Trophoblast cell (in vitro differentiated cells and primary cell): ENCODE measurements around the gene RBM19.

ENCODE experiments used
- DNase-seq, 2 donors: peaks; one replicate each; pipeline ENCODE4 v3.0.0-alpha.2; 2016
- H2AFZ ChIP-seq: 2 replicates; pipeline ENCODE4 v1.6.1; 2013; ENCODE audit warnings: low read length, moderate library complexity, mild to moderate bottlenecking; ENCODE audit not compliant: insufficient read depth, poor library complexity
- H2AK5ac ChIP-seq: 2 replicates; pipeline ENCODE4 v1.6.1; 2013; ENCODE audit warnings: mild to moderate bottlenecking, low read length
- H2BK120ac ChIP-seq: 2 replicates; pipeline ENCODE4 v1.6.1; 2013; ENCODE audit warnings: low read length, mild to moderate bottlenecking, moderate library complexity; ENCODE audit not compliant: insufficient read depth, poor library complexity
- H2BK12ac ChIP-seq: 2 replicates; pipeline ENCODE4 v1.6.1; 2013; ENCODE audit warnings: mild to moderate bottlenecking, low read length, moderate library complexity
- H2BK5ac ChIP-seq: 2 replicates; pipeline ENCODE4 v1.6.1; 2013; ENCODE audit warnings: low read length, low read depth, moderate library complexity, mild to moderate bottlenecking; ENCODE audit not compliant: poor library complexity
- H3K14ac ChIP-seq: 2 replicates; pipeline ENCODE4 v1.6.1; 2013; ENCODE audit warnings: mild to moderate bottlenecking, low read length
- H3K18ac ChIP-seq: 2 replicates; pipeline ENCODE4 v1.6.1; 2013; ENCODE audit warnings: mild to moderate bottlenecking, low read length
- H3K23ac ChIP-seq: 2 replicates; pipeline ENCODE4 v1.6.1; 2013; ENCODE audit warnings: low read length
- H3K27ac ChIP-seq: 2 replicates; pipeline ENCODE4 v1.5.1; 2013; ENCODE audit warnings: low read depth, mild to moderate bottlenecking, inconsistent platforms, low read length, moderate library complexity
- H3K27me3 ChIP-seq: 2 replicates; pipeline ENCODE4 v1.6.1; 2013; ENCODE audit warnings: inconsistent platforms, mild to moderate bottlenecking, low read length, moderate library complexity; ENCODE audit not compliant: insufficient read depth
- H3K36me3 ChIP-seq, 2 experiments: 1 replicate in 1 of 2; 2 replicates in 1 of 2; pipeline ENCODE4 v1.6.1; 2013; ENCODE audit warnings: low read length in 2 of 2, mild to moderate bottlenecking in 2 of 2, moderate library complexity in 1 of 2; ENCODE audit not compliant: insufficient read depth in 2 of 2, control insufficient read depth in 1 of 2
- H3K4ac ChIP-seq: 2 replicates; pipeline ENCODE4 v1.6.1; 2013; ENCODE audit warnings: low read depth, mild to moderate bottlenecking, low read length, moderate library complexity
- H3K4me1 ChIP-seq, 2 experiments: 1 replicate in 1 of 2; 2 replicates in 1 of 2; pipeline ENCODE4 v1.6.1; 2013; ENCODE audit warnings: low read length in 2 of 2, mild to moderate bottlenecking in 2 of 2, moderate library complexity in 1 of 2; ENCODE audit not compliant: insufficient read depth in 2 of 2, control insufficient read depth in 1 of 2
- H3K4me2 ChIP-seq: 2 replicates; pipeline ENCODE4 v1.6.1; 2013; ENCODE audit warnings: inconsistent platforms, mild to moderate bottlenecking, low read length, moderate library complexity
- H3K4me3 ChIP-seq: 2 replicates; pipeline ENCODE4 v1.5.1; 2013; ENCODE audit warnings: mild to moderate bottlenecking, low read depth, low read length, inconsistent platforms
- H3K79me1 ChIP-seq: one replicate; pipeline ENCODE4 v1.6.1; 2013; ENCODE audit warnings: low read length
- H3K79me2 ChIP-seq: 2 replicates; pipeline ENCODE4 v1.6.1; 2013; ENCODE audit warnings: low read length, mild to moderate bottlenecking; ENCODE audit not compliant: control insufficient read depth, insufficient read depth, poor library complexity
- H3K9ac ChIP-seq: 2 replicates; pipeline ENCODE4 v1.6.1; 2013; ENCODE audit warnings: mild to moderate bottlenecking, low read length
- H3K9me3 ChIP-seq: 2 replicates; pipeline ENCODE4 v1.6.1; 2013; ENCODE audit warnings: low read depth, mild to moderate bottlenecking, control low read depth, inconsistent platforms, low read length; ENCODE audit not compliant: insufficient read depth
- H4K12ac ChIP-seq: 2 replicates; pipeline ENCODE4 v1.6.1; 2013; ENCODE audit warnings: low read depth, mild to moderate bottlenecking, low read length, moderate library complexity
- H4K8ac ChIP-seq: 2 replicates; pipeline ENCODE4 v1.6.1; 2013; ENCODE audit warnings: low read depth, mild to moderate bottlenecking, low read length, moderate library complexity
- H4K91ac ChIP-seq: one replicate; pipeline ENCODE4 v1.6.1; 2013; ENCODE audit warnings: low read depth, mild to moderate bottlenecking, low read length, moderate library complexity
- WGBS: extraction: QIAGEN DNeasy Blood & Tissue Kit; methylation state at CpG from one replicate; pipeline ENCODE4 v1.1.7; 2013; ENCODE audit warnings: missing lambda C conversion rate; ENCODE audit not compliant: insufficient read length, insufficient coverage; ENCODE audit errors: extremely low coverage; 5-methylcytosine and 5-hydroxymethylcytosine counted together

RBM19 gene

DNA sequence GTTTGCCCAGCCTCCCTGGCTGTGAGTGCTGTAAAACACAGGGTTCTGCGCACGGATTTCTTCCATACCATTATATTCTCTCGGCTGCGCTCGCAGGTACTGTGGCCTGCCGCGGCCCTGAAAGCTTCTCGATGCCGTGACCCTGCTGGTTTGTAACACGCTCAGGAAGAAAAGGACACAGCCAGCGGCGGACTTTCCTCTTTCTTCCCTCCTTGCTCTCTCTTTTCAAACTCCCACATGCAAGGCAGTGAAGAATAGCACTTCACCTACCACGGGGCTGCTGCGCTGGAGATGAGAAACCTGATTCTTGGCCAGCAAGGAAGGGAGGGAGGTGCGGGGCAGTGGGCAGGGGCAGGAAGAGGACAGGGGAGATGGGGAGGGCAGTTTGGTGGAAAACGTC is 130.2 kb downstream of the RBM19 start:
- H3K4me1 ChIP-seq, result no peaks in the 10 kb centered on the region

DNA sequence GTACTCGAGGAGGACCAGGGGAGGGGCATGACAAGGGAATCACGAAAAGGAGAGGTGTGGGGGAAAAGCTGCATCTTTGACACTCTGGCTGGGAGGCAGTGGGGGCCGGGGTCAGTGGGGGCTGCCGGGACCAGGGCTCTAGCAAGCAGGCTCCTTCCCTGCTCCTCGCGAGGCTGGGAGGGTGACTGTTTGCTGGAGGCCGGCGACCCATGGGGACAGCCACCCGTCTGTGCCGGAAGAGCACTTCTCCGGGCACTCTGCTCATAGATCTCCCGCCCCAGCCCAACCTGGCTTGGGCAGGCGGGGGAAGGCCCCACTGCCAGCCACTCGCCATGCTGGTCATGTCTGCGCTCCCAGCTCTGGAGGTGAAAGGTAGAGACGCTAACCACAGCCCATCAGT is 130.7 kb downstream of the RBM19 start:
- Histone ChIP-seq H2AFZ (no peak overlapping the region), H2BK120ac (no peak overlapping the region), H3K4ac (no peak overlapping the region), H3K4me1 (no peaks in the 10 kb centered on the region), H3K27me3 (no peaks in the 10 kb centered on the region), H2BK12ac (no peak overlapping the region), H3K79me1 (no peaks in the 10 kb centered on the region), H3K27ac (no peak overlapping the region), H3K18ac (no peak overlapping the region), H3K14ac (no peak overlapping the region), H3K9ac (no peak overlapping the region), H3K23ac (no peak overlapping the region), H4K12ac (no peak overlapping the region), H3K9me3 (peaks cover 3% of the 10 kb centered on the region), H3K4me3 (no peak overlapping the region), H3K79me2 (no peaks in the 10 kb centered on the region), H3K4me2 (no peak overlapping the region), H3K36me3 (no peaks in the 10 kb centered on the region), H4K91ac (no peak overlapping the region), H4K8ac (no peak overlapping the region), H2AK5ac (no peak overlapping the region), H2BK5ac (no peak overlapping the region)
- no CpG with 5 or more reads among the region's 16 CpGs for WGBS
- DNase-seq, result no peak

More for the DNA sequence above, 130.2 kb downstream of the RBM19 start:
- no peak overlapping the region for H3K4ac ChIP-seq
- no peak overlapping the region for H3K9ac ChIP-seq
- no peak for DNase-seq
- no peaks in the 10 kb centered on the region for H3K79me1 ChIP-seq
- H3K23ac ChIP-seq, result no peak overlapping the region
- no peak overlapping the region for H4K12ac ChIP-seq
- H3K18ac ChIP-seq, result no peak overlapping the region
- no peak overlapping the region for H2BK5ac ChIP-seq
- no peaks in the 10 kb centered on the region for H3K27me3 ChIP-seq
- H2AFZ ChIP-seq, result no peak overlapping the region
- no peak overlapping the region for H3K4me2 ChIP-seq
- H3K14ac ChIP-seq, result no peak overlapping the region
- H4K91ac ChIP-seq, result no peak overlapping the region
- peaks cover 3% of the 10 kb centered on the region for H3K9me3 ChIP-seq
- no peak overlapping the region for H3K4me3 ChIP-seq
- H3K79me2 ChIP-seq, result no peaks in the 10 kb centered on the region
- no CpG with 5 or more reads among the region's 16 CpGs for WGBS
- H2BK12ac ChIP-seq, result no peak overlapping the region
- H2AK5ac ChIP-seq, result no peak overlapping the region
- no peaks in the 10 kb centered on the region for H3K36me3 ChIP-seq
- H3K27ac ChIP-seq, result no peak overlapping the region
- no peak overlapping the region for H4K8ac ChIP-seq
- H2BK120ac ChIP-seq, result no peak overlapping the region

- no peak overlapping the region for H2AK5ac ChIP-seq
- no peak overlapping the region for H3K9ac ChIP-seq
- no peak overlapping the region for H3K4ac ChIP-seq
- no peaks in the 10 kb centered on the region for H3K79me2 ChIP-seq
- H3K4me1 ChIP-seq, result no peaks in the 10 kb centered on the region
- H2BK5ac ChIP-seq, result no peak overlapping the region
- no peak overlapping the region for H2BK120ac ChIP-seq
- no peak overlapping the region for H3K14ac ChIP-seq
- H3K23ac ChIP-seq, result no peak overlapping the region
- no peaks in the 10 kb centered on the region for H3K27me3 ChIP-seq
- no peaks in the 10 kb centered on the region for H3K79me1 ChIP-seq
- no peak overlapping the region for H3K4me2 ChIP-seq
- no peak overlapping the region for H4K12ac ChIP-seq
- H3K18ac ChIP-seq, result no peak overlapping the region
- no peak for DNase-seq
- H3K27ac ChIP-seq, result no peak overlapping the region
- peaks cover 3% of the 10 kb centered on the region for H3K9me3 ChIP-seq
- H4K8ac ChIP-seq, result no peak overlapping the region
- no peaks in the 10 kb centered on the region for H3K36me3 ChIP-seq
- H2BK12ac ChIP-seq, result no peak overlapping the region
- WGBS, result no CpG with 5 or more reads among the region's 3 CpGs
- H4K91ac ChIP-seq, result no peak overlapping the region
- no peak overlapping the region for H2AFZ ChIP-seq
- no peak overlapping the region for H3K4me3 ChIP-seq
Measured at GRCh38 chr12:113833422-113833821, 132.7 kb downstream of the RBM19 start.

GRCh38 chr12:113831476-113831875 is 134.6 kb downstream of the RBM19 start:
- Histone ChIP-seq H3K23ac (no peak overlapping the region), H4K91ac (no peak overlapping the region), H3K36me3 (no peaks in the 10 kb centered on the region), H4K8ac (no peak overlapping the region), H2BK5ac (no peak overlapping the region), H3K27ac (no peak overlapping the region), H2BK12ac (no peak overlapping the region), H2AFZ (no peak overlapping the region), H3K4me3 (no peak overlapping the region), H2AK5ac (no peak overlapping the region), H2BK120ac (no peak overlapping the region), H3K4ac (no peak overlapping the region), H3K27me3 (no peaks in the 10 kb centered on the region), H3K79me1 (no peaks in the 10 kb centered on the region), H3K14ac (no peak overlapping the region), H3K18ac (no peak overlapping the region), H4K12ac (no peak overlapping the region), H3K9ac (no peak overlapping the region), H3K9me3 (no peaks in the 10 kb centered on the region), H3K79me2 (no peaks in the 10 kb centered on the region), H3K4me1 (no peaks in the 10 kb centered on the region), H3K4me2 (no peak overlapping the region)
- DNase-seq, result no peak
- no CpG with 5 or more reads among the region's 20 CpGs for WGBS
